GM18499 (cell line): ENCODE results near the gene TRPC4AP.

ENCODE experiments used
- ATAC-seq: cut with Tn5 transposase; IDR thresholded peaks from one replicate; pipeline ENCODE4 v1.9.1; 2021; ENCODE audit warnings: moderate number of reproducible peaks; ENCODE audit not compliant: insufficient read depth, unreplicated experiment

TRPC4AP gene

GRCh38 chr20:35003211-35004031 is 89.2 kb downstream of the TRPC4AP start:
- ATAC-seq: no peak

DNA sequence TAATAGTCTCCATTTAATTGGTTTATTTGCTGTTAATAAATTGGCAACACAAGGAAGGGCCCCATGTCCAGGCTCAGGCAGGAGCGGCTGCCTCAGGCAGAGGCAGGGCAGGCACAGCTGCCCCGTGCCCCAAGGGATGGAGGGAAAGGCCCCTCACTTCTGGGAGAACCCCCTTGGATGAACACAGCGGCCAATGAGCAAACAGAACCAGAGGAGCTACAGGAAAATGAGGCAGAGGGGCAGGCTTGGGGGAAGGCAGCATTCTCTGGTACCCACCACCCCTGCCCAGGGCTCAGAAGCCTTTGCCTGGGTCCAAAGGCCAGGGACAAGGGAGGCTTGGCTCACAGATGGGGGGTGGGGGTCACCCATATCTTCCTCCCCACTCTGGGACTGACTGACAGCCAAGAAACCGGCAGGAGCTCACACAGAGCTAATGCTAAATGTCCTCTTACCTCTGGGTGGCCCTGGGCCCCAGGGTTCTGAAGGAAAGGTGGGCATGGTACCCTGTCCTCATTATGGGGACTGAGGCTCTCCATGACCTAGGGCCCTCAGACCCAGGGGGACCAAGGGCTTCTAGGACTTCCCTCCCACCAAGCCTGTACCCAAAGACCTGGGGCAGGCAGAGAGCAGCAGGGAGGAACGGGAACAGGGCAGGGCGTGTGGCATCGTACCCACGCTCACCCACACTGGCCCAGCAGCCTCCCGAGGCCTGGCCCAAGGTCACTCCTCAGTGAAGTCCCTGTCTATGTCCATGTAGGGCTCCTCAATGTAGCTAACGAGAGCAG is 90.0 kb downstream of the TRPC4AP start:
- no peak for ATAC-seq

DNA sequence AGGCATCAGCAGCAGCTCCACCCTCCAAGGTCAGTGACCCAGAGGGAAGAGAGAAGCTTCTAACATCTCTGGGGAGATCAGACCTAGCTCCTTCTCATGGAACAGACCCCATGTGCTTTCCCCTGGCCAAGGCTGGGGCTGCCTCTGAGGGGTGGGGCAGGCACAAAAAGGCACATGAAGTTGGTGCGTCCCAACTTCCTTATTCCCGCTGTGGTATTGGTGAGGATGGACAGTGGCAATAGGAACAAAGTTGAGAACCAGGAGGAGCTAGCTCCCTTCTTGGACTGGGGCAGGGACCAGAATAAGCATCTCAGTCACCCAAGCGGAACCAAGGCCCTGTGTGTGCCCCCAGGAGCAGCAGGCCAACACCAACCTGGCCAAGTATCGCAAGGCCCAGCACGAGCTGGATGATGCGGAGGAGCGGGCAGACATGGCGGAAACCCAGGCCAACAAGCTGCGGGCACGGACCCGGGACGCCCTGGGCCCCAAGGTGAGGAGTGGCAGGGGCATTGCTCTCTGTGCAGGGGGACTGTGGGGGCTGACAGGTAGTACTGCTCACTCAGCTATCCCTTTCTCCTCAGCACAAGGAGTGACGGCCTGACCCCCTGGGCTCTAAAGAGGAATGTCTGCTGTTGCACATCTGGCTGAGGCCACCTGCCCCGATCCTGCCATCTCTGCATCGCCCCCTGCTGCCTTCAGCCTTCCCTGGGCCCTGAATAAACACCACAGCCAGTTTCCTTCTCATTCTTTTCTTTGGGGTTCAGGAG is 90.8 kb downstream of the TRPC4AP start:
- no peak for ATAC-seq

GRCh38 chr20:35000922-35001595 is 91.5 kb downstream of the TRPC4AP start:
- no peak for ATAC-seq

DNA sequence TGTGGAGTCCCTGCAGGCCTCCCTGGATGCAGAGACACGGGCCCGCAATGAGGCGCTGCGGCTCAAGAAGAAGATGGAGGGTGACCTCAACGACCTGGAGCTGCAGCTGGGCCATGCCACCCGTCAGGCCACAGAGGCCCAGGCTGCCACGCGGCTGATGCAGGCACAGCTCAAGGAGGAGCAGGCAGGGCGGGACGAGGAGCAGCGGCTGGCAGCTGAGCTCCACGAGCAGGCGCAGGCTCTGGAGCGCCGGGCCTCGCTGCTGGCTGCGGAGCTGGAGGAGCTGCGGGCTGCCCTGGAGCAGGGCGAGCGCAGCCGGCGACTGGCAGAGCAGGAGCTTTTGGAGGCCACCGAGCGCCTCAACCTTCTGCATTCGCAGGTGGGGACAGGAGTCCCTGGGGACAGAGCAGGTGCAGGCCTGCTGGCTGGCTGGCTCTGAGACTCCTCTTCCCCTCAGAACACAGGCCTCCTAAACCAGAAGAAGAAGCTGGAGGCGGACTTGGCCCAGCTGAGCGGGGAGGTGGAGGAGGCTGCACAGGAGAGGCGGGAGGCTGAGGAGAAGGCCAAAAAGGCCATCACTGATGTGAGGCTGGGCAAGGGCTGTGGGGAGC is 92.2 kb downstream of the TRPC4AP start:
- no peak for ATAC-seq

GRCh38 chr20:34999782-35000181 is 92.8 kb downstream of the TRPC4AP start:
- ATAC-seq: no peak

GRCh38 chr20:34999021-34999451 is 93.6 kb downstream of the TRPC4AP start:
- ATAC-seq: no peak

- no peak for ATAC-seq
These were observed 94.2 kb downstream of the TRPC4AP start for GRCh38 chr20:34998331-34998950.

- no peak for ATAC-seq
These were observed 94.8 kb downstream of the TRPC4AP start for GRCh38 chr20:34997774-34998173.

DNA sequence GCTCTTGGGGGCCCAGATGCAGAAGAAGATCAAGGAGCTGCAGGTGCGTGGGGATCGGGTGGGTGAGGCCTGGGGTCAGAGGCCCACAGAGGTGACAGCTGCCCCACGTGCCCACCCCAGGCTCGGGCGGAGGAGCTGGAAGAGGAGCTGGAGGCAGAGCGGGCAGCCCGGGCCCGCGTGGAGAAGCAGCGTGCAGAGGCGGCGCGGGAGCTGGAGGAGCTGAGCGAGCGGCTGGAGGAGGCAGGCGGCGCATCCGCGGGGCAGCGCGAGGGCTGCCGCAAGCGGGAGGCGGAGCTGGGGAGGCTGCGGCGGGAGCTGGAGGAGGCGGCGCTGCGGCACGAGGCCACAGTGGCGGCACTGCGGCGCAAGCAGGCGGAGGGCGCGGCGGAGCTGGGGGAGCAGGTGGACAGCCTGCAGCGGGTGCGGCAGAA is 95.5 kb downstream of the TRPC4AP start:
- no peak for ATAC-seq

- no peak for ATAC-seq
These were observed 96.2 kb downstream of the TRPC4AP start for GRCh38 chr20:34996243-34997028.

DNA sequence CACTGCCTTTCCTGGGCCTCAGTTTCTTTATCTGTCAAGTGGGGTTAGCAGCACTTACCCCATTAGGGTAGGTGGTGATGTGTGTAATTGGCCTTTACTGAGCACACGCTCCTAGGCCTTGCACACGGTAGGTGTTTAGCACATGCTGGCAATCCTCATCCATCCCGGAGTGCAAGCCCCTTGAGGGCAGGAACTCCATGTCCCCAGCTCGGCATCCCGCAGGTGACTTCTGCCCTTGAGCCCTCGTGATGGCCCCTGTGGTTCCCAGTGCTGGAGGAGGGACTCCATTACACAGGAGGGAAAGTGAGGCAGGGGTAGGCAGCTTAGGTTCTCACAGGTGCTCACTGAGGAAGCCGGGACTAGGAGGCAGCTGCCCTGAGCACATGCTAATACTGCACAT is 96.9 kb downstream of the TRPC4AP start:
- ATAC-seq: no peak

- ATAC-seq: no peak
These were observed 97.4 kb downstream of the TRPC4AP start for GRCh38 chr20:34995192-34995591.

GRCh38 chr20:34994509-34995131 is 98.0 kb downstream of the TRPC4AP start:
- no peak for ATAC-seq

- no peak for ATAC-seq
These were observed 98.6 kb downstream of the TRPC4AP start for GRCh38 chr20:34993941-34994508.

- ATAC-seq: no peak
These were observed 99.7 kb downstream of the TRPC4AP start for GRCh38 chr20:34992751-34993417.

GRCh38 chr20:34990661-34991214 is 101.9 kb downstream of the TRPC4AP start:
- ATAC-seq: no peak
